Mesothelial cell of epicardium (in vitro differentiated cells): ENCODE measurements around the gene GSTK1. TPM values are rescaled to one million over a fixed set of nuclear protein-coding genes. Genes with fewer than 3 reads are reported as not detected.

ENCODE experiments used
- DNase-seq, 2 experiments: peaks; one replicate each; pipeline ENCODE4 v3.0.0; 2021; ENCODE audit warnings: low spot score in 2 of 2; ENCODE audit not compliant: unreplicated experiment in 2 of 2
- H3K27ac Mint-ChIP-seq: 2 replicates; pipeline ENCODE4 v1.8.0; 2021; ENCODE audit warnings: mixed read lengths
- H3K27me3 Mint-ChIP-seq: 2 replicates; pipeline ENCODE4 v1.8.0; 2021; ENCODE audit warnings: low read depth, mixed read lengths
- H3K36me3 Mint-ChIP-seq: 2 replicates; pipeline ENCODE4 v1.8.0; 2021; ENCODE audit warnings: mixed read lengths
- H3K4me1 Mint-ChIP-seq: 2 replicates; pipeline ENCODE4 v1.8.0; 2021; ENCODE audit warnings: mixed read lengths
- H3K4me3 Mint-ChIP-seq: 2 replicates; pipeline ENCODE4 v1.8.0; 2021; ENCODE audit warnings: mild to moderate bottlenecking, moderate library complexity, mixed read lengths
- H3K9me3 Mint-ChIP-seq: 2 replicates; pipeline ENCODE4 v1.8.0; 2021; ENCODE audit warnings: mixed read lengths
- total RNA-seq: library from RNA; stranded (reverse); gene quantifications from 3 replicates; pipeline ENCODE4 v1.2.1, GENCODE V29; 2021
- TF ChIP-seq, protein P1 (sequence below): fragments of 200-600 bp; sonication (generic); IDR thresholded peaks from one replicate; pipeline ENCODE4 v1.5.0; 2021; ENCODE audit warnings: antibody characterized with exemption; ENCODE audit not compliant: unreplicated experiment

The GSTK1 gene
- total RNA-seq, 1 donor from 2014 or later: 86.7 TPM

DNA sequence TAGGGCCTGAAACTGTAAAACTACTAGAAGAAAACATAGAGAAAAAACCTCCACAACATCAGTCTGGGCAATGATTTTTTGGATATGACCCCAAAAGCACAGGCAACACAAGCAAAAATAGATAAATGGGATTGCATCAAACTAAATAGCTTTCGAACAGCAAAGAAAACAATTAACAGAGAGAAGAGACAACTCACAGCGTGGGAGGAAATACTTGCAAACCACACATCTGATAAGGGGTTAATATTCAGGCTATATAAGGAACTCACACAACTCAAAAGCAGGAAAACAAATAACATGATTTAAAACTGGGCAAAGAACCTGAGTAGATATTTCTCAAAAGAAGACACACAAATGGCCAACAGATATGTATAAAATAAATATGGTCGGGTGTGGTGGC, 7.7 kb upstream of the GSTK1 start:
- H3K27me3 Mint-ChIP-seq: no peaks in the 10 kb centered on the region
- no peak overlapping the region for H3K4me3 Mint-ChIP-seq

DNA sequence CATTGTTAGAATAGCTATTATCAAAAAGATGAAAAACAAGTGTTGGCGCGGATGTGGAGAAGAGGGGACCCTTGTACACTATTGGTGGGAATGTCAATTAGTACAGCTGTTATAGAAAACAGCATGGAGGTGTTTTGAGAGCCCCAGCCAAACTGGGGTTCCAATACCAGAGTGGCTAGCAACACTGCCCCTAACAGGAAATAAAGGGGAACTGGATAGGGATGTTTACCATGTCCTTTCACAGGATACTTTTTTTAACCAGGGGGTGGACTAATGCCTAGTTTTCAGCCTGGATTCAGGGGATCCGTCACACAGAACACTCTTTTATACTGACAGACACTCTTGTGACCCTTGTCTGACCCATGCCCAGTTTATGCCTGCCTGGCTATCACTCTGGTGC, 6.9 kb upstream of the GSTK1 start:
- Mint-ChIP-seq H3K9me3 (peaks cover 22% of the 10 kb centered on the region), H3K27ac (no peak overlapping the region), H3K36me3 (peaks cover 3% of the 10 kb centered on the region), H3K27me3 (no peaks in the 10 kb centered on the region), H3K4me1 (no peaks in the 10 kb centered on the region), H3K4me3 (no peak overlapping the region)
- TF ChIP-seq, protein P1, sequence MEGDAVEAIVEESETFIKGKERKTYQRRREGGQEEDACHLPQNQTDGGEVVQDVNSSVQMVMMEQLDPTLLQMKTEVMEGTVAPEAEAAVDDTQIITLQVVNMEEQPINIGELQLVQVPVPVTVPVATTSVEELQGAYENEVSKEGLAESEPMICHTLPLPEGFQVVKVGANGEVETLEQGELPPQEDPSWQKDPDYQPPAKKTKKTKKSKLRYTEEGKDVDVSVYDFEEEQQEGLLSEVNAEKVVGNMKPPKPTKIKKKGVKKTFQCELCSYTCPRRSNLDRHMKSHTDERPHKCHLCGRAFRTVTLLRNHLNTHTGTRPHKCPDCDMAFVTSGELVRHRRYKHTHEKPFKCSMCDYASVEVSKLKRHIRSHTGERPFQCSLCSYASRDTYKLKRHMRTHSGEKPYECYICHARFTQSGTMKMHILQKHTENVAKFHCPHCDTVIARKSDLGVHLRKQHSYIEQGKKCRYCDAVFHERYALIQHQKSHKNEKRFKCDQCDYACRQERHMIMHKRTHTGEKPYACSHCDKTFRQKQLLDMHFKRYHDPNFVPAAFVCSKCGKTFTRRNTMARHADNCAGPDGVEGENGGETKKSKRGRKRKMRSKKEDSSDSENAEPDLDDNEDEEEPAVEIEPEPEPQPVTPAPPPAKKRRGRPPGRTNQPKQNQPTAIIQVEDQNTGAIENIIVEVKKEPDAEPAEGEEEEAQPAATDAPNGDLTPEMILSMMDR: no peak
- no peak for DNase-seq

More for the DNA sequence above, 7.7 kb upstream of the GSTK1 start:
- Mint-ChIP-seq H3K9me3 (peaks cover 22% of the 10 kb centered on the region), H3K36me3 (peaks cover 3% of the 10 kb centered on the region), H3K27ac (no peak overlapping the region), H3K4me1 (no peaks in the 10 kb centered on the region)
- no peak for DNase-seq
- TF ChIP-seq, protein P1: no peak

DNA sequence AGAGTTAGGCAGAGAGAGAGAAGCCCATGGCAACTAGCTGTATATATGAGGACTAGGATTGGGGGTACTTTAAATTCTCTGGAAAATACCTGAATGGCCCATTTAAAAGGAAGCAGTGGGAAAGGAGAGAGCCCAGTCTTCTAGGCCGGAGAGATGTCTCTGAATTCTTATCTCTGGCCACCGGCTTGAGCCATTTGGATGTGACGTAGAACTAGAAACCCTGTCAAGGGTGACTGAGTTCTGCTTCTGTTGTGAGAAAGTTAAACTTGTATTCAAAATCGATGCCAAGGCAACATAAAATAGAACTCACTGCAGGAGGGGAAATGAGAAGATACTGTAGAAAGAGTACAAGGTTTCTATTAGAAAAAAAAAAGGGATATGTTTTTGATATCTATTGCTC, 6.3 kb upstream of the GSTK1 start:
- H3K4me3 Mint-ChIP-seq: no peak overlapping the region
- no peaks in the 10 kb centered on the region for H3K4me1 Mint-ChIP-seq
- no peaks in the 10 kb centered on the region for H3K27me3 Mint-ChIP-seq
- no peak overlapping the region for H3K27ac Mint-ChIP-seq
- DNase-seq: no peak
- H3K9me3 Mint-ChIP-seq: peaks cover 22% of the 10 kb centered on the region
- TF ChIP-seq, protein P1: no peak
- H3K36me3 Mint-ChIP-seq: peaks cover 3% of the 10 kb centered on the region

GRCh38 chr7:143257501-143257900, 5.7 kb upstream of the GSTK1 start:
- Mint-ChIP-seq H3K4me1 (no peaks in the 10 kb centered on the region), H3K27me3 (no peaks in the 10 kb centered on the region), H3K27ac (no peak overlapping the region), H3K9me3 (peaks cover 16% of the 10 kb centered on the region), H3K4me3 (no peak overlapping the region), H3K36me3 (peaks cover 1% of the 10 kb centered on the region)
- DNase-seq: no peak
- TF ChIP-seq, protein P1: no peak

GRCh38 chr7:143258831-143259230, 4.4 kb upstream of the GSTK1 start:
- no peak for DNase-seq
- H3K27me3 Mint-ChIP-seq: no peaks in the 10 kb centered on the region
- TF ChIP-seq, protein P1: no peak
- no peaks in the 10 kb centered on the region for H3K36me3 Mint-ChIP-seq
- H3K27ac Mint-ChIP-seq: no peak overlapping the region
- H3K4me1 Mint-ChIP-seq: peaks cover 6% of the 10 kb centered on the region
- peaks cover 6% of the 10 kb centered on the region for H3K9me3 Mint-ChIP-seq
- no peak overlapping the region for H3K4me3 Mint-ChIP-seq

GRCh38 chr7:143259765-143260164, 3.5 kb upstream of the GSTK1 start:
- Mint-ChIP-seq H3K9me3 (no peaks in the 10 kb centered on the region), H3K36me3 (no peaks in the 10 kb centered on the region)
- DNase-seq: no peak

More at GRCh38 chr7:143259765-143260164, 3.5 kb upstream of the GSTK1 start:
- H3K4me1 Mint-ChIP-seq: peaks cover 13% of the 10 kb centered on the region
- no peak overlapping the region for H3K4me3 Mint-ChIP-seq
- H3K27me3 Mint-ChIP-seq: no peaks in the 10 kb centered on the region
- no peak overlapping the region for H3K27ac Mint-ChIP-seq
- TF ChIP-seq, protein P1: no peak
